PC-9 (cell line): Measurements from ENCODE around the gene JAGN1.
"Not testable (repeated sequence)": the region's sequence is repeated elsewhere in the genome, so short reads cannot be mapped to it uniquely, and the experiment has no call there.

Experiments used
- EZH2 ChIP-seq: fragments of 200-600 bp; sonication (generic); IDR thresholded peaks from 2 replicates; pipeline ENCODE4 v1.8.0; 2017; ENCODE audit warnings: antibody characterized with exemption, low read depth
- TF ChIP-seq, protein P1 (sequence below): fragments of 200-600 bp; sonication (generic); conservative IDR thresholded peaks from 2 replicates; pipeline ENCODE4 v1.6.1; 2017; ENCODE audit warnings: mixed run types, antibody characterized with exemption, mild to moderate bottlenecking, moderate library complexity

DNA sequence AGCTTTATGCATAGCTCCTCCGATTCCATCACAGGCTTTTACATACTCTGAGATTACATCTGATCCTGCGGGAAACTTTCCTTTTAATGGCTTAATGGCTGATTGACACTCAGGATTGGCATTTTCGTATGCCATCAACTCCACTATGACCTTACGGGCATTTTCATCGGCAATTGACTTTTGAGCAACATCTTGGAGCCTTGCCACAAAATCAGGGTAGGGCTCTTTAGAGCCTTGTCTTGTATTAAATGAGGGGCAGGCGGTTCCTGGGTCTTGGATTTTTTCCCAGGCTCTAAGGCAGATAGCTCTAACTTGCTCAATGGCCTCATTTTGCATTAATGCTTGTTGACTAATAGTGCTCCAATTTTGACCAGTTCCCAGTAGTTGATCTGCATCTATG, 38.5 kb upstream of the JAGN1 start:
- TF ChIP-seq EZH2, result not testable (repeated sequence)
- TF ChIP-seq, protein P1, sequence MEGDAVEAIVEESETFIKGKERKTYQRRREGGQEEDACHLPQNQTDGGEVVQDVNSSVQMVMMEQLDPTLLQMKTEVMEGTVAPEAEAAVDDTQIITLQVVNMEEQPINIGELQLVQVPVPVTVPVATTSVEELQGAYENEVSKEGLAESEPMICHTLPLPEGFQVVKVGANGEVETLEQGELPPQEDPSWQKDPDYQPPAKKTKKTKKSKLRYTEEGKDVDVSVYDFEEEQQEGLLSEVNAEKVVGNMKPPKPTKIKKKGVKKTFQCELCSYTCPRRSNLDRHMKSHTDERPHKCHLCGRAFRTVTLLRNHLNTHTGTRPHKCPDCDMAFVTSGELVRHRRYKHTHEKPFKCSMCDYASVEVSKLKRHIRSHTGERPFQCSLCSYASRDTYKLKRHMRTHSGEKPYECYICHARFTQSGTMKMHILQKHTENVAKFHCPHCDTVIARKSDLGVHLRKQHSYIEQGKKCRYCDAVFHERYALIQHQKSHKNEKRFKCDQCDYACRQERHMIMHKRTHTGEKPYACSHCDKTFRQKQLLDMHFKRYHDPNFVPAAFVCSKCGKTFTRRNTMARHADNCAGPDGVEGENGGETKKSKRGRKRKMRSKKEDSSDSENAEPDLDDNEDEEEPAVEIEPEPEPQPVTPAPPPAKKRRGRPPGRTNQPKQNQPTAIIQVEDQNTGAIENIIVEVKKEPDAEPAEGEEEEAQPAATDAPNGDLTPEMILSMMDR, result not testable (repeated sequence)
